NCI-H1092 (cell line): ENCODE results near the gene CTDSP2.

Source experiments
- DNase-seq: peaks from one replicate; lab custom pipeline; 2025; lab: John Stamatoyannopoulos, UW

CTDSP2 gene

GRCh38 chr12:57815177-57816000 is 31.1 kb downstream of the CTDSP2 start:
- no peak for DNase-seq

- DNase-seq = no peak
Measured at GRCh38 chr12:57813971-57814772, 32.4 kb downstream of the CTDSP2 start.

DNA sequence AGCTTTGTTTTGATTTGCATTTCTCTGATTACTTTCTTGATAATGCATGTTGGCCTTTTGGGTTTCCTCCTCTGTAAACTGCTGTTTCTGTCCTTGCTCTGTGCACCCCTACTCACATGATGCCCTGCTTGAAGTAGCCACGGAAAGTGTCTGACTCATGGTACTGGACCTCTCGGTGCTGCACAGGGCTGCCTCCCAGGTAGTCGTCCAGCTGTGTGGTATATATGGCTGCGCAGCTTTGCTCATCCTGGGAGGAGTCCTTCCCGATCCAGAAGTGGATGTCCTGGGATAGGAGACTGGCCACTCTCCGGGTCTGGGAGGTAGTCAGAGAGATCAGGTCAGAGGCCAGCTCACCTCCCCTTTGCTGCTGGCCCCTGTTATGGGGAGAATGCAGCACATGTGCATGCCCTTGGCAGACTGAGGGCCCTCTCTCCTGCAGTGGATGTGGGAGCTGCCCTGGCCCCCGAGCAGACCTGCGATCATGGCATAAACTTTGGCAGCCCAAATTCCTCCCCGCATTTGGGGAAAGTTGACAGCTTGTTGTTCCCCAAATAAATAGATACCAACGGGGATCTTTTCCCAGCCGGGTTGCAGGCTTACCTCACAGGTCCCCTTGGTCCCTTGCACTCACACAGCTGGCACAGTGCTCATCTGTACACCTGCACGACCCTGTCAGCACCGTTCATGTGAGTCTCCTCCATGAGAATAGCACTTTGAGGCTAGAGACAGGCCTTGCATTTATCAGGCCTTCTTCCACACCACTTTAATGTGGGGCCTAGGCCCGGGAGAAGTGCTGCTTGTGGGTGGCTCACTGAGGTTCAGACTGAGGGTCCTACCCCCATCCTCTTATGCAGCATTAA is 33.2 kb downstream of the CTDSP2 start:
- no peak for DNase-seq

- DNase-seq = no peak
Measured at GRCh38 chr12:57811028-57811755, 35.3 kb downstream of the CTDSP2 start.

DNA sequence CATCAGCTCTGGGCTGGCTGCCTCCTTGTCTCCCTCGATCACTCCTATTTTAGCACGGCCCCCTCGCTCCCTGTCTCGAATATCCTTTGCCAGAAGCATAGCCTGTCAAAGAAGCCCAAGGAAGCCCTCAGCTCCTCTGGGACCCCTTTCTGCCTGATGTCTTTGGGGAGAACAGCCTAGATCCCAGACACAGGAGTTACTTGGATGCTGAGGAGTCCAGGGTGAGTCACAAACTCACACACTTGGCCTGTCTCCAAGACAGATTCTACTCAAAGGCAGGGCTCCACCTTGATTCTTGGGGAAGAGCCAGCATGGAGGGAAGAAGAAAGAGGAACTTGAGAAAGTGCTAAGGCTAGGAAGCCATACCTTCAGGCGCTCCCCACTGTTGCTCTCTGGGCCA is 36.1 kb downstream of the CTDSP2 start:
- no peak for DNase-seq

- no peak for DNase-seq
Measured at GRCh38 chr12:57809425-57809824, 37.1 kb downstream of the CTDSP2 start.

- no peak for DNase-seq
Measured at GRCh38 chr12:57808351-57808750, 38.2 kb downstream of the CTDSP2 start.

- no peak for DNase-seq
Measured at GRCh38 chr12:57807285-57807684, 39.2 kb downstream of the CTDSP2 start.

DNA sequence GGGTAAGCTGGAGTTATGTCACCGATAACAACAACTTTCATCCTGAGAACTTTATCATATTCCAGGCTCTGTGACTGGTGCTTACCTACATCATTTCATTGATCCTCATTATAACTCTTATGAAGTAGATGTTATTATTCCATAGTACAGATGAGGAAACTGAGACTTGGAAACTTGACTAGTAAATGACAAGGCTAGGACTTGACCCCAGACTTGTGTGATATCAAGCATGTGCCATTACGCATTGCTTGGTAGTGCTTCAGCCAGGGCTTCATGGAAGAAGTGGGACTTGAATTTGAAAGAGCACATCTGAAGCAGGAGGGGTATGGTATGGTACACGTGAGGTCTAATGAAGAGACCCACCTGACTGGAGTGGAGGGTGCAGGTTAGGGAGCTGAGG is 39.9 kb downstream of the CTDSP2 start:
- no peak for DNase-seq

GRCh38 chr12:57803319-57803893 is 43.1 kb downstream of the CTDSP2 start:
- DNase-seq = no peak

DNA sequence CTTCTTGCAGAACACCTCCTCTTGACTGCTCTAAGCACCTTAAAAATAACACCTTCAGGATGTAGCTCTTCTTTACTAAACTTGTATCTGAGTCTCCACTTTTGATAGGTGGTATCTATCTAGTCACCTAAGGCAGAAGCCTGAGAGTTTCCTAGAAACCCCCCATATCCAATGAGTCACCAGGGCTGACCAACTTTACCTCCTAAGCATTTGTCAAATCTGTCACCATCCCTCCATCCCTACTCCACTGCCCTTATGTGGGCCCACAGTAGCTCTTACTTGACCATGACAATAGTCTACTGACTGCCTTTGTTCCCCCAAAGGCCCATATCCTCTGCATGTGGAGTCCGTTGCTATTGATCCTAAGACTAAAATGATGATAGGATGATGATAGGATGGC is 43.9 kb downstream of the CTDSP2 start:
- no peak for DNase-seq

GRCh38 chr12:57800965-57801364 is 45.6 kb downstream of the CTDSP2 start:
- no peak for DNase-seq

DNA sequence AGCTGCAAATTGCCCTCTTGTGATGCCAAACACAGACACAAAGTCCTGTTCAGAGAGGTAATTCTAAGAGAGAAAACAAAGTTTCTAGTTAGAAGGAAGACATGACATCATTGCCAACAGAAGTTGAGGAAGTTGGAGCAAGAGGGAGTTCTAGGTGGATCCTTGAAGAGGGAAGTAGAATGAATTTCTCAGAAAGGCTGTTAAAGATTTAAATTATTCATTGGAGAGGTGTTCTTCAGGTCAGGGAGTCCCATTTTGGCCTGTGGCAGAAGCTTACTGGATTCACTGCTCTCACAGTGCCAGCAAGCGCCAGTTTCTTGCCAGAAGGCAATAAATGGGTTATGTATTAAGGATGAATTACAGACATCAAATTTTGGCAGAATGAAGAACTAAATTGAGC is 48.6 kb downstream of the CTDSP2 start:
- no peak for DNase-seq

- no peak for DNase-seq
Measured at GRCh38 chr12:57796996-57797395, 49.5 kb downstream of the CTDSP2 start.

GRCh38 chr12:57795354-57795753 is 51.2 kb downstream of the CTDSP2 start:
- DNase-seq = no peak

GRCh38 chr12:57793920-57794319 is 52.6 kb downstream of the CTDSP2 start:
- no peak for DNase-seq

DNA sequence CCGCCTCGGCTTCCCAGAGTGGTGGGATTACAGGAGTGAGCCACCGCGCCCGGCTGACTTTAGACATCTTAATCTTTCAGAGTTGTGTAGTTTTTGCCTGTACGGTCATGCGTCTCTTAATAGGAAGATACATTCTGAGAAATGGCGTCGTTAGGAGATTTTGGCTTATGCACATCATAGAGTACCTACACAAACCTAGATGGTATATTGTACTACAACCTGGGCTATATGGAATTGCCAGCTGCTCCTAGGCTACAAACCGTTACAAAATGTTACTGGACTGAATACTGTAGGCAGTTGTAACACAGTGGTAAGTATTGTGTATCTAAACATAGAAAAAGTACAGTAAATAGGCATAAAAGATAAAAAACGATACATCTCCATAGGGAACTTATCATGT is 62.7 kb downstream of the CTDSP2 start:
- no peak for DNase-seq

- no peak for DNase-seq
Measured at GRCh38 chr12:57783466-57783801, 63.1 kb downstream of the CTDSP2 start.

GRCh38 chr12:57782608-57783465 is 63.7 kb downstream of the CTDSP2 start, which contains the start of gene TSFM:
Gene TSFM (plus strand): TSS chr12:57782787. CDS start chr12:57782802, 15 bp downstream.
- peak; percentile 84 for DNase-seq

DNA sequence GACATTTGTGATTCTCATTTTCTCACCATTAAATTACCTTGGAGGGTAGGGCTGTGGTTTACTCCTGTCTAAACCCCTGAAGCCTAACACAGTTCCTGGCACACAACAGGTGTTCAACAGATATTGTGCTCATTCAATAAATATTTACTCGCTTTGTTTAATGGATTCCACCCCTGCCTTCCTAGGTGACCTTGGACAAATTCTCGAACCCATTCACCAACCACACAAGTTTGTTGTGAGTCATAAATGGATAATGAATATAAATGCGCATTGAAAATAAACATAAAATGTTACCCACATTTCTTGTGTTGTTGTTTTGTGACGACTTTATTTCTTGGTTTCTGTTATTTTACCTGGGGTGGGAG is 64.3 kb downstream of the CTDSP2 start:
- DNase-seq = no peak
